Caco-2 (cell line): ENCODE measurements around the gene PRH2. TPM values are rescaled to one million over a fixed set of nuclear protein-coding genes. Genes with fewer than 3 reads are reported as not detected.

Experiments
- BruUV-seq: library from RNA; stranded (reverse); fragments of 400-500 nt; replicated peaks from 2 replicates; lab custom pipeline; 2021; lab: Mats Ljungman, UMichigan
- CTCF ChIA-PET: fragments of 300-600 bp; sonication (Branson Sonifier 250); formaldehyde crosslinking; loops from one replicate; lab custom pipeline; 2022; ENCODE audit warnings: antibody characterized with exemption; lab: Charles Lee
- POLR2A ChIA-PET: fragments of 300-600 bp; sonication (Branson Sonifier 250); formaldehyde crosslinking; loops from one replicate; lab custom pipeline; 2022; ENCODE audit warnings: antibody characterized with exemption; lab: Charles Lee
- DNase-seq, 2 experiments: peaks; one replicate each; pipeline versions ENCODE4 v3.0.0 to v3.0.0-alpha.2; 2020 to 2022
- H3K27me3 ChIP-seq: replicated peaks from 2 replicates; pipeline ENCODE4 v1.6.0; 2011; ENCODE audit warnings: low read length; ENCODE audit not compliant: control insufficient read depth, insufficient read depth
- H3K36me3 ChIP-seq: 2 replicates; pipeline ENCODE4 v1.5.1; 2011; ENCODE audit warnings: low read length; ENCODE audit not compliant: control insufficient read depth, insufficient read depth
- H3K4me1 ChIP-seq: fragments of 250-450 bp; sonication (Bioruptor Pico); 2 replicates; pipeline ENCODE4 v1.5.1; 2020; ENCODE audit warnings: mild to moderate bottlenecking
- H3K4me3 ChIP-seq: 2 replicates; pipeline ENCODE4 v1.5.1; 2011; ENCODE audit warnings: low read depth, mild to moderate bottlenecking, control low read depth, low read length
- H3K9me3 ChIP-seq: fragments of 250-450 bp; sonication (Bioruptor Pico); 2 replicates; pipeline ENCODE4 v1.5.1; 2020; ENCODE audit warnings: mild to moderate bottlenecking, moderate library complexity
- H3K27ac Mint-ChIP-seq: one replicate; pipeline ENCODE4 v1.8.0; 2022; ENCODE audit warnings: mixed read lengths; ENCODE audit not compliant: unreplicated experiment
- H3K27me3 Mint-ChIP-seq: one replicate; pipeline ENCODE4 v1.8.0; 2022; ENCODE audit warnings: mixed read lengths; ENCODE audit not compliant: insufficient read depth, unreplicated experiment
- H3K36me3 Mint-ChIP-seq: one replicate; pipeline ENCODE4 v1.8.0; 2022; ENCODE audit warnings: mild to moderate bottlenecking, mixed read lengths; ENCODE audit not compliant: insufficient read depth, unreplicated experiment
- H3K4me1 Mint-ChIP-seq: one replicate; pipeline ENCODE4 v1.8.0; 2022; ENCODE audit warnings: low read depth, mixed read lengths; ENCODE audit not compliant: unreplicated experiment
- H3K4me3 Mint-ChIP-seq: one replicate; pipeline ENCODE4 v1.8.0; 2022; ENCODE audit warnings: mild to moderate bottlenecking, moderate library complexity, mixed read lengths; ENCODE audit not compliant: unreplicated experiment
- H3K9me3 Mint-ChIP-seq: one replicate; pipeline ENCODE4 v1.8.0; 2022; ENCODE audit warnings: mixed read lengths; ENCODE audit not compliant: unreplicated experiment
- CTCF ChIP-seq, 2 experiments: fragments of 200-600 bp in 1 of 2; IDR thresholded peaks; 1 replicate in 1 of 2; 2 replicates in 1 of 2; pipeline versions ENCODE4 v1.5.1 to v1.8.0; 2011 to 2022; ENCODE audit warnings: antibody characterized with exemption in 1 of 2, control low read depth in 1 of 2, inconsistent platforms in 1 of 2, low read depth in 1 of 2, low read length in 1 of 2, mild to moderate bottlenecking in 1 of 2, moderate library complexity in 1 of 2; ENCODE audit not compliant: insufficient read depth in 1 of 2, severe bottlenecking in 1 of 2, unreplicated experiment in 1 of 2
- intact Hi-C: fragments of 100-400 bp; cut with micrococcal nuclease; formaldehyde crosslinking; loops from one replicate; pipeline ENCODE4 v1.10.0; 2022; ENCODE audit not compliant: unreplicated experiment
- total RNA-seq: library from RNA; stranded (reverse); gene quantifications from 2 replicates; pipeline ENCODE4 v1.2.3, GENCODE V29; 2022

Gene PRH2
- total RNA-seq, 1 experiment from 2014 or later, result 0.93 TPM

GRCh38 chr12:10943167-10943566 is 14.1 kb downstream of the PRH2 start:
- TSS peak; percentile 6 for BruUV-seq
- Mint-ChIP-seq H3K4me1 (peaks cover 13% of the 10 kb centered on the region), H3K36me3 (peaks cover 36% of the 10 kb centered on the region), H3K27me3 (no peaks in the 10 kb centered on the region), H3K4me3 (no peak overlapping the region), H3K9me3 (peaks cover 45% of the 10 kb centered on the region), H3K27ac (peak overlapping the region; percentile 68)
- Histone ChIP-seq H3K36me3 (no peaks in the 10 kb centered on the region; the same call in 1 of the 2 replicates), H3K4me1 (peaks cover 12% of the 10 kb centered on the region; the same call in 1 of the 2 replicates), H3K9me3 (peaks cover 10% of the 10 kb centered on the region), H3K27me3 (no peaks in the 10 kb centered on the region), H3K4me3 (no peak overlapping the region)
- intact Hi-C loops, result no loop called here
- ChIA-PET POLR2A (no interaction called here), CTCF (no interaction called here)
- no peak for DNase-seq
- TF ChIP-seq CTCF (IDR thresholded peaks at IDR 0.05; ENCODE audit: insufficient read depth in 1 of 2, low read depth in 1 of 2, low read length in 1 of 2, severe bottlenecking in 1 of 2, unreplicated experiment in 1 of 2), result no peak

- intact Hi-C loops, result no loop called here
- ChIA-PET POLR2A (no interaction called here), CTCF (no interaction called here)
- peaks cover 8% of the 10 kb centered on the region for H3K36me3 Mint-ChIP-seq
- no peak for TF ChIP-seq CTCF (IDR thresholded peaks at IDR 0.05; ENCODE audit: insufficient read depth in 1 of 2, low read depth in 1 of 2, low read length in 1 of 2, severe bottlenecking in 1 of 2, unreplicated experiment in 1 of 2)
- Histone ChIP-seq H3K4me3 (no peak overlapping the region), H3K27me3 (no peaks in the 10 kb centered on the region), H3K36me3 (no peaks in the 10 kb centered on the region), H3K9me3 (no peaks in the 10 kb centered on the region; the same call in 1 of the 2 replicates), H3K4me1 (no peaks in the 10 kb centered on the region)
- no peak overlapping the region for H3K27ac Mint-ChIP-seq
- BruUV-seq, result no TSS peak
- no peak overlapping the region for H3K4me3 Mint-ChIP-seq
- H3K9me3 Mint-ChIP-seq, result peaks cover 26% of the 10 kb centered on the region
- DNase-seq, result no peak
- no peaks in the 10 kb centered on the region for H3K27me3 Mint-ChIP-seq
- H3K4me1 Mint-ChIP-seq, result no peaks in the 10 kb centered on the region
These were observed 23.6 kb downstream of the PRH2 start for GRCh38 chr12:10952645-10953044.

- no peak overlapping the region for H3K27ac Mint-ChIP-seq
- H3K36me3 Mint-ChIP-seq, result no peaks in the 10 kb centered on the region
- no peaks in the 10 kb centered on the region for H3K27me3 Mint-ChIP-seq
- CTCF ChIA-PET, result no interaction called here
- no peak for DNase-seq
- Histone ChIP-seq H3K27me3 (no peaks in the 10 kb centered on the region), H3K4me3 (no peak overlapping the region), H3K36me3 (no peaks in the 10 kb centered on the region), H3K4me1 (no peaks in the 10 kb centered on the region), H3K9me3 (no peaks in the 10 kb centered on the region)
- intact Hi-C loops, result no loop called here
- no peak for TF ChIP-seq CTCF (IDR thresholded peaks at IDR 0.05; ENCODE audit: insufficient read depth in 1 of 2, low read depth in 1 of 2, low read length in 1 of 2, severe bottlenecking in 1 of 2, unreplicated experiment in 1 of 2)
- H3K4me1 Mint-ChIP-seq, result no peaks in the 10 kb centered on the region
- no peak overlapping the region for H3K4me3 Mint-ChIP-seq
- H3K9me3 Mint-ChIP-seq, result peaks cover 16% of the 10 kb centered on the region
- no TSS peak for BruUV-seq
- POLR2A ChIA-PET, result no interaction called here
These were observed 27.0 kb downstream of the PRH2 start for GRCh38 chr12:10956085-10956484.
